Naive thymus-derived CD4-positive, alpha-beta T cell (primary cell): ENCODE results near the gene KRIT1. TPM values are rescaled to one million over a fixed set of nuclear protein-coding genes. Genes with fewer than 3 reads are reported as not detected.
A peak's percentile ranks its signal among the peaks of the same experiment; 100 is the strongest.

ENCODE experiments used
- ATAC-seq: fragments of 150-1000 bp; cut with Tn5 transposase; 2 replicates; pipeline ENCODE4 v1.10.0; 2021; ENCODE audit warnings: mild to moderate bottlenecking, moderate library complexity
- CTCF ChIA-PET: fragments of 350-600 bp; sonication (Branson Sonifier 250); formaldehyde crosslinking; loops from one replicate; lab custom pipeline; 2021; ENCODE audit warnings: antibody characterized with exemption; lab: Charles Lee
- POLR2A ChIA-PET: fragments of 350-600 bp; sonication (Branson Sonifier 250); formaldehyde crosslinking; loops from one replicate; lab custom pipeline; 2021; ENCODE audit warnings: antibody characterized with exemption, inconsistent platforms; lab: Charles Lee
- DNase-seq, 9 donors: peaks; one replicate each; pipeline versions ENCODE4 v3.0.0 to v3.0.0-alpha.2; 2020 to 2022; ENCODE audit warnings: mixed read lengths in 1 of 9
- H3K27ac ChIP-seq: one replicate; pipeline ENCODE4 v1.7.0; 2013; ENCODE audit warnings: mild to moderate bottlenecking, low read depth, low read length, moderate library complexity
- H3K27me3 ChIP-seq, 2 donors: one replicate each; pipeline ENCODE4 v1.7.0; 2013; ENCODE audit warnings: low read length in 2 of 2, mild to moderate bottlenecking in 2 of 2, moderate library complexity in 2 of 2; ENCODE audit not compliant: control insufficient read depth in 2 of 2, insufficient read depth in 2 of 2
- H3K36me3 ChIP-seq, 3 experiments: 1 replicate in 2 of 3; 2 replicates in 1 of 3; pipeline ENCODE4 v1.7.0; 2013; ENCODE audit warnings: low read length in 3 of 3, mild to moderate bottlenecking in 3 of 3, moderate library complexity in 1 of 3; ENCODE audit not compliant: insufficient read depth in 3 of 3, control insufficient read depth in 2 of 3
- H3K4me1 ChIP-seq, 2 donors: one replicate each; pipeline ENCODE4 v1.7.0; 2013; ENCODE audit warnings: low read length in 2 of 2, mild to moderate bottlenecking in 2 of 2, moderate library complexity in 1 of 2; ENCODE audit not compliant: control insufficient read depth in 2 of 2, insufficient read depth in 2 of 2
- H3K4me3 ChIP-seq: 2 replicates; pipeline ENCODE4 v1.7.0; 2013; ENCODE audit warnings: mild to moderate bottlenecking, low read length
- H3K9me3 ChIP-seq, 3 experiments: 1 replicate in 2 of 3; 2 replicates in 1 of 3; pipeline ENCODE4 v1.7.0; 2013; ENCODE audit warnings: low read length in 3 of 3; ENCODE audit not compliant: control insufficient read depth in 2 of 3
- H3K27ac Mint-ChIP-seq, 9 donors: one replicate each; pipeline ENCODE4 v1.8.0; 2020 to 2022; ENCODE audit warnings: mixed read lengths in 9 of 9, mild to moderate bottlenecking in 8 of 9, moderate library complexity in 5 of 9, inconsistent platforms in 2 of 9
- H3K27me3 Mint-ChIP-seq, 5 donors: one replicate each; pipeline ENCODE4 v1.8.0; 2021 to 2022; ENCODE audit warnings: mixed read lengths in 5 of 5, mild to moderate bottlenecking in 1 of 5
- H3K36me3 Mint-ChIP-seq, 5 donors: one replicate each; pipeline ENCODE4 v1.8.0; 2020 to 2022; ENCODE audit warnings: mixed read lengths in 5 of 5, mild to moderate bottlenecking in 3 of 5, inconsistent platforms in 1 of 5
- H3K4me1 Mint-ChIP-seq, 7 donors: one replicate each; pipeline ENCODE4 v1.8.0; 2020 to 2022; ENCODE audit warnings: mixed read lengths in 7 of 7, mild to moderate bottlenecking in 3 of 7, inconsistent platforms in 1 of 7
- H3K4me3 Mint-ChIP-seq, 10 donors: one replicate each; pipeline ENCODE4 v1.8.0; 2020 to 2022; ENCODE audit warnings: mild to moderate bottlenecking in 10 of 10, mixed read lengths in 10 of 10, moderate library complexity in 6 of 10, inconsistent platforms in 2 of 10
- H3K9me3 Mint-ChIP-seq, 11 donors: one replicate each; pipeline ENCODE4 v1.8.0; 2020 to 2022; ENCODE audit warnings: mixed read lengths in 11 of 11, mild to moderate bottlenecking in 4 of 11, inconsistent platforms in 1 of 11, moderate library complexity in 1 of 11
- intact Hi-C, 2 donors: fragments of 100-400 bp; cut with micrococcal nuclease; formaldehyde crosslinking; loops; one replicate each; pipeline ENCODE4 v1.15.1; 2023
- polyA plus RNA-seq, 2 donors: library from polyadenylated mRNA; unstranded; fragments of 300-500 nt; fragmentation: Illumina TruSeq; gene quantifications; one replicate each; pipeline ENCODE4 v1.2.3, GENCODE V29; 2021
- total RNA-seq, 6 experiments: library from RNA in 5 of 6; stranded (reverse) in 5 of 6; gene quantifications; 1 replicate in 5 of 6; 2 replicates in 1 of 6; pipeline ENCODE4 v1.2.3 and lab custom pipeline; 2021 to 2026

Gene KRIT1
- total and polyA plus RNA-seq, 7 experiments from 2014 or later: 18.5 to 78.7 (median 46.7) TPM

- POLR2A ChIA-PET: no interaction called here
- no peak overlapping the region for H3K27ac ChIP-seq
- H3K36me3 Mint-ChIP-seq: peaks cover 0 to 30% (median 21%) of the 10 kb centered on the region in 5 donors
- CTCF ChIA-PET: no interaction called here
- no peaks in the 10 kb centered on the region for H3K27me3 Mint-ChIP-seq
- H3K4me3 ChIP-seq: no peak overlapping the region
- peaks cover 0 to 6% (median 4%) of the 10 kb centered on the region in 11 donors for H3K9me3 Mint-ChIP-seq
- no peak overlapping the region for H3K27ac Mint-ChIP-seq
- H3K9me3 ChIP-seq: no peaks in the 10 kb centered on the region
- H3K4me3 Mint-ChIP-seq: peak overlapping the region in 1 of 10 donors; percentile 25
- H3K36me3 ChIP-seq: no peaks in the 10 kb centered on the region
- peaks cover 16 to 52% (median 42%) of the 10 kb centered on the region in 7 donors for H3K4me1 Mint-ChIP-seq
- intact Hi-C loops: no loop called here
- ATAC-seq (no peak), DNase-seq (no peak)
- H3K4me1 ChIP-seq: peaks cover under 1 to 2% of the 10 kb centered on the region in 2 donors
- H3K27me3 ChIP-seq: no peaks in the 10 kb centered on the region
These were observed 7.5 kb upstream of the KRIT1 start for GRCh38 chr7:92253251-92253650.

GRCh38 chr7:92251181-92251580, 5.5 kb upstream of the KRIT1 start:
- Histone ChIP-seq H3K4me3 (no peak overlapping the region), H3K36me3 (no peaks in the 10 kb centered on the region), H3K27me3 (no peaks in the 10 kb centered on the region), H3K9me3 (no peaks in the 10 kb centered on the region), H3K27ac (no peak overlapping the region), H3K4me1 (peaks cover 7 to 9% of the 10 kb centered on the region in 2 donors)
- POLR2A ChIA-PET: no interaction called here
- H3K27ac Mint-ChIP-seq: no peak overlapping the region
- DNase-seq (no peak), ATAC-seq (no peak)
- CTCF ChIA-PET: no interaction called here
- H3K4me3 Mint-ChIP-seq: no peak overlapping the region
- H3K9me3 Mint-ChIP-seq: peaks cover 0 to 6% (median 4%) of the 10 kb centered on the region in 11 donors
- intact Hi-C loops: no loop called here
- H3K36me3 Mint-ChIP-seq: peaks cover 0 to 24% (median 19%) of the 10 kb centered on the region in 5 donors
- H3K4me1 Mint-ChIP-seq: peaks cover 19 to 61% (median 53%) of the 10 kb centered on the region in 7 donors
- no peaks in the 10 kb centered on the region for H3K27me3 Mint-ChIP-seq

GRCh38 chr7:92250603-92251002, 4.9 kb upstream of the KRIT1 start:
- no peaks in the 10 kb centered on the region for H3K27me3 ChIP-seq
- ChIA-PET CTCF (no interaction called here), POLR2A (no interaction called here)
- H3K27ac ChIP-seq: no peak overlapping the region
- ATAC-seq (no peak), DNase-seq (no peak)
- no peaks in the 10 kb centered on the region for H3K9me3 ChIP-seq
- Mint-ChIP-seq H3K9me3 (peaks cover 0 to 6% (median 4%) of the 10 kb centered on the region in 11 donors), H3K4me3 (no peak overlapping the region), H3K27ac (no peak overlapping the region), H3K27me3 (no peaks in the 10 kb centered on the region), H3K4me1 (peaks cover 19 to 57% (median 51%) of the 10 kb centered on the region in 7 donors), H3K36me3 (peaks cover 0 to 24% (median 19%) of the 10 kb centered on the region in 5 donors)
- H3K36me3 ChIP-seq: peaks cover 0 to 5% (median 0%) of the 10 kb centered on the region in 3 experiments
- H3K4me1 ChIP-seq: peaks cover 7 to 9% of the 10 kb centered on the region in 2 donors
- intact Hi-C loops: no loop called here
- H3K4me3 ChIP-seq: no peak overlapping the region

GRCh38 chr7:92246360-92247101, 817 bp upstream of the KRIT1 start:
- no peaks in the 10 kb centered on the region for H3K9me3 Mint-ChIP-seq
- Histone ChIP-seq H3K4me1 (peaks cover 15 to 22% of the 10 kb centered on the region in 2 donors), H3K4me3 (peak overlapping the region; percentile 80), H3K36me3 (peaks cover 0 to 7% (median 0%) of the 10 kb centered on the region in 3 experiments), H3K27me3 (no peaks in the 10 kb centered on the region), H3K27ac (peak overlapping the region; percentile 92), H3K9me3 (no peaks in the 10 kb centered on the region)
- H3K4me3 Mint-ChIP-seq: peak overlapping the region; percentile 92 to 100 (median 98)
- intact Hi-C loops: loop anchor here (1.0 to 10.0 kb wide), 11 partner anchors 67 to 1899 kb away; partner anchors contain the start of genes VPS50 (in 2 of the 2), BET1 (in 1 of the 2), CYP51A1 (in 1 of the 2) and GTPBP10 (in 1 of the 2)
- DNase-seq (peak in 6 of 9 donors; percentile 9 to 40 (median 30)), ATAC-seq (peak; percentile 56)
- H3K4me1 Mint-ChIP-seq: peaks cover 32 to 71% (median 51%) of the 10 kb centered on the region in 7 donors
- CTCF ChIA-PET: interaction anchor here (1.6 kb wide), 1 partner anchor 202 kb away, joined by 3 read pairs; no protein-coding TSS in a partner anchor
- H3K27me3 Mint-ChIP-seq: no peaks in the 10 kb centered on the region
- POLR2A ChIA-PET: interaction anchor here (1.0 to 3.3 kb wide), 7 partner anchors 9 to 871 kb away, joined by 3 to 28 read pairs (median 3); partner anchors contain the start of genes AKAP9, CYP51A1, GATAD1 and LRRD1
- peaks cover 0 to 7% (median under 1%) of the 10 kb centered on the region in 5 donors for H3K36me3 Mint-ChIP-seq
- peak overlapping the region; percentile 61 to 98 (median 90) for H3K27ac Mint-ChIP-seq

- H3K9me3 Mint-ChIP-seq: no peaks in the 10 kb centered on the region
- intact Hi-C loops: loop anchor here (1.0 to 10.0 kb wide), 15 partner anchors 66 to 1898 kb away; partner anchors contain the start of genes AKAP9 (in 2 of the 2), BET1 (in 2 of the 2), FAM133B (in 2 of the 2) and CYP51A1 (in 1 of the 2)
- H3K4me3 Mint-ChIP-seq: peak overlapping the region; percentile 97 to 100 (median 98)
- no peaks in the 10 kb centered on the region for H3K27me3 Mint-ChIP-seq
- Histone ChIP-seq H3K27me3 (no peaks in the 10 kb centered on the region), H3K27ac (peak overlapping the region; percentile 92), H3K4me1 (peaks cover 15 to 22% of the 10 kb centered on the region in 2 donors), H3K4me3 (peak overlapping the region; percentile 74), H3K9me3 (no peaks in the 10 kb centered on the region), H3K36me3 (peaks cover 3 to 18% (median 13%) of the 10 kb centered on the region in 3 experiments)
- peaks cover 0 to 7% (median 0%) of the 10 kb centered on the region in 5 donors for H3K36me3 Mint-ChIP-seq
- POLR2A ChIA-PET: interaction anchor here (0.7 to 3.3 kb wide), 7 partner anchors 10 to 364 kb away, joined by 3 to 28 read pairs (median 4); partner anchors contain the start of genes AKAP9, CYP51A1, GATAD1 and MTERF1
- H3K27ac Mint-ChIP-seq: peak overlapping the region; percentile 98 to 100 (median 100)
- CTCF ChIA-PET: no interaction called here
- peak in 3 of 9 donors; percentile 0 to 54 (median 35) for DNase-seq
- ATAC-seq: peak; percentile 11
- H3K4me1 Mint-ChIP-seq: peaks cover 30 to 63% (median 45%) of the 10 kb centered on the region in 7 donors
These were observed 767 bp downstream of the KRIT1 start for GRCh38 chr7:92244808-92245486.

- Mint-ChIP-seq H3K4me3 (peak overlapping the region in 1 of 10 donors; percentile 65), H3K36me3 (peaks cover 0 to 18% (median 5%) of the 10 kb centered on the region in 5 donors), H3K27me3 (no peaks in the 10 kb centered on the region), H3K9me3 (no peaks in the 10 kb centered on the region), H3K4me1 (peaks cover 27 to 56% (median 40%) of the 10 kb centered on the region in 7 donors), H3K27ac (peak overlapping the region in 3 of 9 donors; percentile 9 to 29 (median 15))
- H3K4me3 ChIP-seq: no peak overlapping the region
- H3K4me1 ChIP-seq: peaks cover 10 to 19% of the 10 kb centered on the region in 2 donors
- intact Hi-C loops: loop anchor here in 1 of 2 donors (10.0 kb wide), 1 partner anchor 1762 kb away; the partner anchor contains the start of gene BET1
- no peaks in the 10 kb centered on the region for H3K27me3 ChIP-seq
- no peak overlapping the region for H3K27ac ChIP-seq
- ChIA-PET POLR2A (interaction anchor here (1.0 kb wide), 1 partner anchor 301 kb away, joined by 4 read pairs; no protein-coding TSS in a partner anchor), CTCF (no interaction called here)
- H3K9me3 ChIP-seq: no peaks in the 10 kb centered on the region
- peaks cover 7 to 34% (median 20%) of the 10 kb centered on the region in 3 experiments for H3K36me3 ChIP-seq
- ATAC-seq (no peak), DNase-seq (no peak)
These were observed 2.7 kb downstream of the KRIT1 start for GRCh38 chr7:92242972-92243371.
